Measurements from ENCODE around the gene INHBA. TPM values are rescaled to one million over a fixed set of nuclear protein-coding genes. Genes with fewer than 3 reads are reported as not detected.

INHBA gene
- total RNA-seq, 1 donor from 2014 or later = 103 TPM

GRCh38 chr7:41730161-41730560, 27.3 kb upstream of the INHBA start:
- Histone ChIP-seq H3K27me3 (ENCODE audit: insufficient read depth, low read length) (no peaks in the 10 kb centered on the region), H3K36me3 (ENCODE audit: insufficient read depth, low read length) (no peaks in the 10 kb centered on the region), H3K4me3 (ENCODE audit: insufficient read depth, low read depth, low read length) (no peak overlapping the region), H3K4me2 (ENCODE audit: low read length) (no peak overlapping the region), H3K9me3 (ENCODE audit: insufficient read depth, low read depth, low read length) (no peaks in the 10 kb centered on the region), H3K4me1 (ENCODE audit: insufficient read depth, low read length) (no peaks in the 10 kb centered on the region), H3K79me2 (ENCODE audit: insufficient read depth, low read length) (no peaks in the 10 kb centered on the region), H4K20me1 (ENCODE audit: insufficient read depth, low read length) (no peaks in the 10 kb centered on the region), H3K9ac (ENCODE audit: low read length) (no peak overlapping the region), H2AFZ (ENCODE audit: low read depth, low read length) (no peak overlapping the region), H3K27ac (ENCODE audit: low read depth, low read length) (no peak overlapping the region)
- H3K4me1 Mint-ChIP-seq (ENCODE audit: low read depth, unreplicated experiment) = peaks cover 22% of the 10 kb centered on the region
- no peaks in the 10 kb centered on the region for H3K27me3 Mint-ChIP-seq (ENCODE audit: low read depth, unreplicated experiment)
- H3K4me3 Mint-ChIP-seq (ENCODE audit: unreplicated experiment) = no peak overlapping the region
- H3K36me3 Mint-ChIP-seq (ENCODE audit: low read depth, unreplicated experiment) = no peaks in the 10 kb centered on the region
- DNase-seq (ENCODE audit: low read depth) (no peak), FAIRE-seq (no peak)
- TF ChIP-seq EZH2 (IDR thresholded peaks at IDR 0.05; ENCODE audit: insufficient read depth, low read length) (no peak), CTCF (IDR thresholded peaks at IDR 0.05; ENCODE audit: insufficient read depth, low read depth, low read length) (no peak)
- peaks cover 5% of the 10 kb centered on the region for H3K9me3 Mint-ChIP-seq (ENCODE audit: unreplicated experiment)
- no peak overlapping the region for H3K27ac Mint-ChIP-seq (ENCODE audit: unreplicated experiment)

GRCh38 chr7:41729059-41729458, 26.2 kb upstream of the INHBA start:
- H3K36me3 ChIP-seq (ENCODE audit: insufficient read depth, low read length) = no peaks in the 10 kb centered on the region
- no peak overlapping the region for H3K4me3 Mint-ChIP-seq (ENCODE audit: unreplicated experiment)
- H3K27me3 Mint-ChIP-seq (ENCODE audit: low read depth, unreplicated experiment) = no peaks in the 10 kb centered on the region
- no peak overlapping the region for H3K27ac Mint-ChIP-seq (ENCODE audit: unreplicated experiment)
- H4K20me1 ChIP-seq (ENCODE audit: insufficient read depth, low read length) = no peaks in the 10 kb centered on the region
- no peak for FAIRE-seq
- no peaks in the 10 kb centered on the region for H3K36me3 Mint-ChIP-seq (ENCODE audit: low read depth, unreplicated experiment)
- peaks cover 5% of the 10 kb centered on the region for H3K9me3 Mint-ChIP-seq (ENCODE audit: unreplicated experiment)
- H3K4me3 ChIP-seq (ENCODE audit: insufficient read depth, low read depth, low read length) = no peak overlapping the region
- no peaks in the 10 kb centered on the region for H3K27me3 ChIP-seq (ENCODE audit: insufficient read depth, low read length)
- H3K79me2 ChIP-seq (ENCODE audit: insufficient read depth, low read length) = no peaks in the 10 kb centered on the region
- no peak for TF ChIP-seq CTCF (IDR thresholded peaks at IDR 0.05; ENCODE audit: insufficient read depth, low read depth, low read length)
- TF ChIP-seq EZH2 (IDR thresholded peaks at IDR 0.05; ENCODE audit: insufficient read depth, low read length) = no peak
- no peaks in the 10 kb centered on the region for H3K4me1 ChIP-seq (ENCODE audit: insufficient read depth, low read length)
- DNase-seq (ENCODE audit: low read depth) = no peak
- H3K4me2 ChIP-seq (ENCODE audit: low read length) = no peak overlapping the region
- H3K9me3 ChIP-seq (ENCODE audit: insufficient read depth, low read depth, low read length) = no peaks in the 10 kb centered on the region
- H3K4me1 Mint-ChIP-seq (ENCODE audit: low read depth, unreplicated experiment) = peaks cover 22% of the 10 kb centered on the region
- no peak overlapping the region for H3K27ac ChIP-seq (ENCODE audit: low read depth, low read length)
- no peak overlapping the region for H2AFZ ChIP-seq (ENCODE audit: low read depth, low read length)
- H3K9ac ChIP-seq (ENCODE audit: low read length) = no peak overlapping the region

GRCh38 chr7:41725013-41725412, 22.1 kb upstream of the INHBA start:
- H3K9me3 Mint-ChIP-seq (ENCODE audit: unreplicated experiment) = peaks cover 5% of the 10 kb centered on the region
- Histone ChIP-seq H4K20me1 (ENCODE audit: insufficient read depth, low read length) (no peaks in the 10 kb centered on the region), H3K9me3 (ENCODE audit: insufficient read depth, low read depth, low read length) (no peaks in the 10 kb centered on the region), H3K4me3 (ENCODE audit: insufficient read depth, low read depth, low read length) (no peak overlapping the region), H3K9ac (ENCODE audit: low read length) (no peak overlapping the region), H3K79me2 (ENCODE audit: insufficient read depth, low read length) (no peaks in the 10 kb centered on the region), H3K4me1 (ENCODE audit: insufficient read depth, low read length) (no peaks in the 10 kb centered on the region), H3K27ac (ENCODE audit: low read depth, low read length) (no peak overlapping the region), H3K36me3 (ENCODE audit: insufficient read depth, low read length) (no peaks in the 10 kb centered on the region), H2AFZ (ENCODE audit: low read depth, low read length) (no peak overlapping the region), H3K27me3 (ENCODE audit: insufficient read depth, low read length) (no peaks in the 10 kb centered on the region), H3K4me2 (ENCODE audit: low read length) (no peak overlapping the region)
- no peak overlapping the region for H3K4me3 Mint-ChIP-seq (ENCODE audit: unreplicated experiment)
- FAIRE-seq = no peak
- no peak for DNase-seq (ENCODE audit: low read depth)
- no peaks in the 10 kb centered on the region for H3K36me3 Mint-ChIP-seq (ENCODE audit: low read depth, unreplicated experiment)
- no peak for TF ChIP-seq EZH2 (IDR thresholded peaks at IDR 0.05; ENCODE audit: insufficient read depth, low read length)
- no peak for TF ChIP-seq CTCF (IDR thresholded peaks at IDR 0.05; ENCODE audit: insufficient read depth, low read depth, low read length)
- H3K27ac Mint-ChIP-seq (ENCODE audit: unreplicated experiment) = no peak overlapping the region
- peaks cover 2% of the 10 kb centered on the region for H3K27me3 Mint-ChIP-seq (ENCODE audit: low read depth, unreplicated experiment)
- H3K4me1 Mint-ChIP-seq (ENCODE audit: low read depth, unreplicated experiment) = peaks cover 6% of the 10 kb centered on the region
